T47D (cell line): Measurements from ENCODE around the gene ADAMTS10.
A peak's percentile ranks its signal among the peaks of the same experiment; 100 is the strongest.
"Not testable (repeated sequence)": the region's sequence is repeated elsewhere in the genome, so short reads cannot be mapped to it uniquely, and the experiment has no call there.

ENCODE experiments used
- DNase-seq, 2 experiments: peaks; one replicate each; pipeline versions ENCODE4 v3.0.0 to v3.0.0-alpha.2; 2011 to 2012; ENCODE audit warnings: low read depth in 1 of 2, low spot score in 1 of 2
- JUND ChIP-seq: IDR thresholded peaks from 2 replicates; pipeline ENCODE4 v1.6.1; 2012; ENCODE audit warnings: low read depth
- in situ Hi-C: cut with HindIII; loops from 2 replicates; pipeline ENCODE4 v1.10.0; 2016; ENCODE audit warnings: low sequenced_read_pairs, low pct_unique_long_range_greater_than_20kb

Gene ADAMTS10

DNA sequence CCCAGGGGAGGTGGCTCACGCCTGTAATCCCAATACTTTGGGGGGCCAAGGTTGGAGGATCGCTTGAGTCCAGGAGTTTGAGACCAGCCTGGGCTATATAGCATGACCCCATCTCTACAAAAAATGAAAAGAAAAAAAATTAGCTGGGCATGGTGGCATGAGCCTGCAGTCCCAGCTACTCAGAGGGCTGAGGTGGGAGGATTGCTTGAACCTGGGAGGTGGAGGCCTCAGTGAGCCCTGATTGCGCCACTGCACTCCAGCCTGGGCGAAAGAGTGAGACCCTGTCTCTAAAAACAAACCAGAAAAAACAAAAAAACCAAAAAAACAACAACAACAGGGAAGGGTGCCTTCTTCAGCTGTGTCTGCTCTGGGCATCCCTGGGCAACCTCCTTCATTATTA lies 32.8 kb downstream of the ADAMTS10 start:
- TF ChIP-seq JUND: no peak
- no peak for DNase-seq
- in situ Hi-C loops: no loop called here

DNA sequence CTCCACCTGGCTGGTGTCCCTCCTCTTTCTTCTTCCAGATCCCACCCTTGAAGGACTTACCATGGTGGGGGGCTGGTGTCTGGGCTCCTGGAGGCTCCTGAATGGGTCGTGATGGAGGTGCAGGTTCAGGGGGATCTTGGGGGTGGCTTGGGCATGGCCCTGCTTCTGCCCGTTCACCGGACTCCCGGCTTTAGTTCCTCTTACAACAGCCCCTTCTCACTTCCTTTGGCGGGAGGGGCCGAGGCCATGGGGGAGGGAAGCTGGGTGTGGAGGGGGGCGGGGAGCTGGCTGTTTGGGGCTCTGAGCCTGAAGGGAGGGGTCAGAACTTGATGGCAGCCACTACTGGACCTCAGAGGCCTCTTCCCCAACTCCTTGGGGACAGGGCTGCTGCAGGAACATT lies 33.3 kb downstream of the ADAMTS10 start, which contains the start of gene MYO1F:
TSS of gene MYO1F (minus strand) at position 196 of the 400 bp plus-strand sequence. CDS start at position 63, 133 bp downstream.
- DNase-seq: no peak

DNA sequence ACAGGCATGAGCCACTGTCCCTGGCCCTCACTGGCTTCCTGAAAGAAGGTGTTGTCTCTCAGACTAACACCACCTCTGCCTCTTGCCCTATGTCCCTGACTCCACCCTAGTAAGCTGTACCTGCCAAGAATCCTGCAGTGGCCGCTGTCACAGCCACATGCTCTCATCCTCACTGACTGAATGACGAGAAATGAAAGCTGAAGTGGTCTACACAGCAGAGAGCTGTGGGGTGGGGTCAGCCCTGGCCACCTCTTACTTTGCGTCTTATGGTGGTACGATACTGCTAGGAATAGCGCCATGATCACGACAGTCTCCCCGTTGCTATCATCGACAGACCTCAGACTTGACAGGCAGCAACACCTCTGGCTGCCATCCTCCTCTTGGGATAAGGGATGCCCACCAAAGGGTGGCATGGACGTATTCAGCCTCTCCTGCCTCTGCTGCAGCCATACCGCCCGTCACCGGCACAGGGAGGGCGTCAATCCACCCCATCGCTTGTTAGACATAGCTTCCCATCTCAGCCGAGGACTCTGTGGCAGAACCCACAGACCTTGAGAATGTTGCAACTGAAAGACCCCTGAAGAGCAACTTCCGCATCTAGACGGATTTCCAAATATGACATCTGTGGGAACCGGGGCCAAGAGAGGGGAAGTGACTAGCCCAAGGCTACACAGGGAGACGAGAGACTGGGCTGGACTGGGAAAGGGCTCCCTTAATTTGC lies 34.1 kb downstream of the ADAMTS10 start:
- TF ChIP-seq JUND: no peak
- in situ Hi-C loops: no loop called here
- no peak for DNase-seq

More for the DNA sequence above, 33.3 kb downstream of the ADAMTS10 start, which contains the start of gene MYO1F:
- TF ChIP-seq JUND: no peak
- in situ Hi-C loops: no loop called here

DNA sequence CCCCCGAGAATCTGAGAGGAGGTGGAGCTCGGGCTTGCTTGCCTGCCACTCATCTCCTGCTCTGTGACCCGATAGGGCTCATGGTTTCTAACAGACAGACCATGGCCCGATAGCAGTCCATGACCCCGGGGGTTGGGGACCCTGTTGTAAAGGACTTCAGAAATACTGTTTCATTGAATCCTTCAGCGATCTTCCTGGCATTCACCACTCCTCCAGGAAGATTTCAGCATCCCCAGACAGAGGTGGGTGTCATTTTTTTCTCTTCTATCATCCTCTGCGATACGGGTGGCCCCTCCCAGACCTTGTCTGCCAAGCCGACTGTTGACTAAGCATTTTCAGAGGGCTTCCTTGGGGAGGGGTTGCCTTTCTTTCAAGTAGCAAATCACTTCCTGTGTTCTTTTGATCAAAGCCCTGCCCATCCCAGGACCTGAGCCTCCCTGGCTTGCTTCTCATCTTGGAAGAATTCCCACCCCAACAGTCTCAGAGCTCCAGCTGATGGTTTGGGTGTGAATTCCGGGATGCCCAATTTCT lies 35.0 kb downstream of the ADAMTS10 start:
- TF ChIP-seq JUND: no peak
- DNase-seq: no peak
- in situ Hi-C loops: no loop called here

DNA sequence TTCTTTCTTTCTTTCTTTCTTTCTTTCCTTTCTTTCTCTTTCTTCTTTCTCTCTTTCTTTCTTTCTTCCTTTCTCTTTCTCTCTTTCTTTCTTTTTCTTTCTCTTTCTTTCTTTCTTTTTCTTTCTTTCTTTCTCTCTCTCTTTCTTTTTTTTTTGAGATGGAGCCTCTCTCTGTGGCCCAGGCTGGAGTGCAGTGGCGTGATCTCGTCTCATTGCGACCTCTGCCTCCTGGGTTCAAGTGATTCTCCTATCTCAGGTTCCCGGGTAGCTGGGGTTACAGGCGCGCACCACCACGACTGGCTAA lies 35.9 kb downstream of the ADAMTS10 start:
- DNase-seq, in situ Hi-C loops: not testable (repeated sequence)

DNA sequence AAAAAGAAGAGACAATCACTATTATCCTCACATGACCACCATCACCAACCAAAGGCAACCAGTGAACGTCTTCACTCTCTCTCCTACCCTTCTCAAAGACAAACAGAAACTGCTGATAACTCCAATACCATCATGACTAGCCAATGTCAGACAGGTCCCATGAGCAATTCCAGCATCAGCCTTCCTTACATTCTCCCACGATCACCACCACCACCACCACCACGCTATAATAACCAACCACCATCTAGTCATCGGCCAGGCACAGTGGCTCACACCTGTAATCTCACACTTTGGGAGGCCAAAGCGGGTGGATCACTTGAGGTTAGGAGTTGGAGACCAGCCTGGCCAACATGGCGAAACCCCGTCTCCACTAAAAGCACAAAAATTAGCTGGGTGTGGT lies 37.2 kb downstream of the ADAMTS10 start:
- no peak for TF ChIP-seq JUND
- in situ Hi-C loops: no loop called here
- no peak for DNase-seq

DNA sequence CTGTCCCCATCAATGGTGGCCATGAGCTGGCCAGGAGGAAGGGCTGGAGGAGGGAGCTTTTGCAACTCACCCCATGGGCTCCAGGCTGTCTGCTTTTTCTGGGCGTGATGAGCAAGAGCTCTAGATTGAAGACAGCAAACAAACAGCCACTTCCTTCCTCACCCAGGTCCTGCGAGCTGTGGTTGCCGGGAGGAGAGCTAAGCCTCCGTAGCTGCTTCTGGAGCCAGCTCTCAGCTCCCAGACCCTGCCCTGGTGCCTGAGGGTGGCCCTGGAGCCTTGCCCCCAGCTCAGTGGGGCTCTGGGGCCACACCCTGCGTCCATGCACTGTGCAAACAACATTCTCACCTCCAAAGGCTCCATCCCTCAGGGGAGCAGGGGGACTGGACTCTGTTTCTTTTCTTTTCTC lies 39.5 kb downstream of the ADAMTS10 start:
- peak in 1 of 2 experiments; percentile 24 for DNase-seq
- in situ Hi-C loops: no loop called here
- TF ChIP-seq JUND: no peak

DNA sequence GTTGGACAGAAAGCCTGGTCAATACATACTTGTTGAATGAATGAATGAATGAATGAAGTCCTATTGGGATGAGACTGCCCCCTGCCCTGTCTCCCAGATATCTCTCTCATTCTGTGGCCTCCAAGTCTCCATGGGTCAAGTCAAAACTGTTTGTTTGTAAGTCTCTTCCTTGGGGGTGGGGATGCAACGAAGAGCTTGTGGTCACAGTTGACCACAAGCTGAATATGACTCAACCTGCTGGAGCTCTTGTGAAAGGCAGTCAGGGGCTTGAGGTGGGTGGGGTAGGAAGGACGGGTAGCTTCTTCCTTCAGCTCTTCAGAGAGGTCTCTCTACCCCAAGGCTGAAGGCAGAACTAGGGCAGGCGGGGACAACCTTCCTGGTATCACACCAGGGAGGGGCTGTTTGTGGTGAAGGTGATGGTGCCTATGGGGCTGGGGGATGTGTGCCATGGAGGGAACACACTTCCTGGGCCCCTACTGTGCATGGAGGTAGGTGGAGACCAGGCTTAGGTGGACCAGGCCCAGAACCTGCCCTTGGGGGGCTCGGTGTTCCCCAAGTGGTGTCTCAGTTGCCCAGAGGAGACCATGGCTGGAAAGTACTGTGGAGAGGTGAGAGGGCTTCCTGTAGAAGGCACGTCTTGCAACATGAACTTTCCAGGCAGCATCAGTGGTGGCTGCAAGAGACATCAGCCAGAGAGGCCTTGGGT lies 41.3 kb downstream of the ADAMTS10 start:
- no peak for DNase-seq
- no peak for TF ChIP-seq JUND
- in situ Hi-C loops: no loop called here

DNA sequence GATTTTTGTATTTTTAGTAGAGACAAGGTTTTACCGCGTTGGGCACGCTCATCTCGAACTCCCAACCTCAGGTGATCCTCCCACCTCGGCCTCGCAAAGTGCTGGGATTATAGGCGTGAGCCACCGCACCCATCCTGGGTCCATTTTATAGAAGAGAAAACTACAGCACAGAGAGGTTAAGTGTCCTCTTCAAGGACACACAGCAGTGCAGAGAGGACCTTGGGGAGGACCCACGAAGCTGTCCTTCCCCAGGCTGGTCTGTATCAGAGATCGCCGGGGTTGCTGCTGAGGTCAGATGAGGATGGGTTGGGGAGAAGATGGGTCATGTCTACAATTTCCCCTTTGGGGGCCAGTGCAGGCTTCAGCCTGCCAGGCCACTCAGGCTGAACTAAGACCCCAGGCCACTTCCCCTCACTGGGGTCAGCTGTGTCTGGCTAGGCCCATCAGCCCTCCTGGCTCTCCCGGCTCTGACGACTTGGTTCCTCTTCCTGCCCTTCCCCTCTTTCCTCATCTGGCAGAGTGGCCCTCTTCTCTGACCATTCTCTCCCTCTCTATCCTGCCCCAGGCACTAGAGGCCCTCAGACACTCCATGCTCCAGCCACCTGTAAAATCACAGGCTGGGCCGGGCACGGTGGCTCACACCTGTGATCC lies 42.9 kb downstream of the ADAMTS10 start:
- in situ Hi-C loops: no loop called here
- no peak for TF ChIP-seq JUND
- no peak for DNase-seq

DNA sequence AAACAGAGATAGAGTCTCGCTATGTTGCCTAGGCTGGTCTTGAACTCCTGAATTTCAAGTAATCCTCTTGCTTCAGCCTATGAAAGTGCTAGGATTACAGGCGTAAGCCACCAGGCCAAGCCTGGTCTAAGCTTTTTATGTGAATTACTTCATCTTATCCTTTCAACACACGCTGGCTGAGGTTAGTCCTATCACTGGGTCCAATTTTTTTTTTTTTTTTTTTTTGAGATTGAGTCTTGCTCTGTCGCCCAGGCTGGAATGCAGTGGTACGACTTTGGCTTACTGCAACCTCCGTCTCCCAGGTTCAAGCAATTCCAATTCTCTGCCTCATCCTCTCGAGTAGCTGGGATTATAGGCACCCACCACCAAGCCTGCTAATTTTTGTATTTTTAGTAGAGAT lies 43.7 kb downstream of the ADAMTS10 start:
- no peak for DNase-seq
- TF ChIP-seq JUND: no peak
- in situ Hi-C loops: no loop called here

DNA sequence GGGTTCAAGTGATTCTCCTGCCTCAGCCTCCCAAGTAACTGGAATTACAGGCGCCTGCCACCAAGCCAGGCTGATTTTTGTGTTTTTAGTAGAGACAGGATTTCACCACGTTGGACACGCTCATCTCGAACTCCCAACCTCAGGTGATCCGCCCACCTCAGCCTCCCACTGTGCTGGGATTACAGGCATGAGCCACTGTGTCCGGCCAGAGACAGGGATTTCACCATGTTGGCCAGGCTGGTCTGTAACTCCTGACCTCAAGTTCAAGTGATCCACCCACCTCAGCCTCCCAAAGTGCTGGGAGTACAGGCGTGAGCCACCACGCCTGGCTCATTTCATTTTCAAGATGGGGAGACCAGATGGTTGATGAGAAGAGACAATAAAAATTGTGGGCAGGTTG lies 45.6 kb downstream of the ADAMTS10 start:
- in situ Hi-C loops: not testable (repeated sequence)

DNA sequence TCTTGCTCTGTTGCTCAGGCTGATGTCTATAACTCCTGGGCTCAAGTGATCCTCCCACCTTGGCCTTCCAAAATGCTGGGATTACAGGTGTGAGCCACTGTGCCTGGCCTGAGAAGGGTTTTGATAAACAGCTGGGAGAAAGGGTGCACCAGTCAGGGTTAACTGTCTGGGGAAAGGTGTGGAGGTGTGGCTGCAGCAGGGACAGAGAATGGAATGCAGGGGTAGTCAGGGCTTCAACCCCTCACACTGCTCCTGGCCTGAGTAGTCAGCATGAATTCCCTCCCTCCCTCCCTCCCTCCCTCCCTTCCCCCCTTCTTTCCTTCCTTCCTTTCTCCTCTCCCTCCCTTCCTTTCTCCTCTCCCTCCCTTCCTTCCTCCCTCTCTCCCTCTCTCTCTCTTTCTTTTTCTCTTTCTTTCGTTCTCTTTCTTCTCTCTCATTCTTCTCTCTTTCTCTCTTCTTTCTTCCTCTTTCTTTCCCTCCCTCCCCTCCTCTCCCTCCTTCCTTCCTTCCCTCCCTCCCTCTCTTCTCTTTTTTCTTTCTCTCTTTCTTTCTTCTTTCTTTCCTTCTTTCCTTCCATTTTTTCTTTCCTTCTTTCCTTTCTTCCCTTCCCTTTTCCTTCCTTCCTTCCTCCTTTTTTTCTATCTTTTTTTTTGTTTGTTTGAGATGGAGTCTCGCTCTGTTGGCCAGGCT lies 49.3 kb downstream of the ADAMTS10 start:
- TF ChIP-seq JUND: no peak
- DNase-seq: no peak
- in situ Hi-C loops: no loop called here

More for the DNA sequence above, 45.6 kb downstream of the ADAMTS10 start:
- not testable (repeated sequence) for DNase-seq
